ENCODE results near the gene MT1X. TPM values are rescaled to one million over a fixed set of nuclear protein-coding genes. Genes with fewer than 3 reads are reported as not detected.
"Not testable (repeated sequence)": the region's sequence is repeated elsewhere in the genome, so short reads cannot be mapped to it uniquely, and the experiment has no call there.

MT1X gene
- total RNA-seq, 1 experiment from 2014 or later: 18.9 TPM

GRCh38 chr16:56715126-56715525, 32.9 kb downstream of the MT1X start:
- TF ChIP-seq, protein P1, sequence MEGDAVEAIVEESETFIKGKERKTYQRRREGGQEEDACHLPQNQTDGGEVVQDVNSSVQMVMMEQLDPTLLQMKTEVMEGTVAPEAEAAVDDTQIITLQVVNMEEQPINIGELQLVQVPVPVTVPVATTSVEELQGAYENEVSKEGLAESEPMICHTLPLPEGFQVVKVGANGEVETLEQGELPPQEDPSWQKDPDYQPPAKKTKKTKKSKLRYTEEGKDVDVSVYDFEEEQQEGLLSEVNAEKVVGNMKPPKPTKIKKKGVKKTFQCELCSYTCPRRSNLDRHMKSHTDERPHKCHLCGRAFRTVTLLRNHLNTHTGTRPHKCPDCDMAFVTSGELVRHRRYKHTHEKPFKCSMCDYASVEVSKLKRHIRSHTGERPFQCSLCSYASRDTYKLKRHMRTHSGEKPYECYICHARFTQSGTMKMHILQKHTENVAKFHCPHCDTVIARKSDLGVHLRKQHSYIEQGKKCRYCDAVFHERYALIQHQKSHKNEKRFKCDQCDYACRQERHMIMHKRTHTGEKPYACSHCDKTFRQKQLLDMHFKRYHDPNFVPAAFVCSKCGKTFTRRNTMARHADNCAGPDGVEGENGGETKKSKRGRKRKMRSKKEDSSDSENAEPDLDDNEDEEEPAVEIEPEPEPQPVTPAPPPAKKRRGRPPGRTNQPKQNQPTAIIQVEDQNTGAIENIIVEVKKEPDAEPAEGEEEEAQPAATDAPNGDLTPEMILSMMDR (conservative IDR thresholded peaks at IDR 0.05): no peak
- TF ChIP-seq EZH2 (IDR thresholded peaks at IDR 0.05; ENCODE audit: low read depth): no peak
- H3K27me3 ChIP-seq (ENCODE audit: insufficient read depth, low read depth): no peaks in the 10 kb centered on the region
- H4K20me1 ChIP-seq (ENCODE audit: insufficient read depth): no peaks in the 10 kb centered on the region
- no TSS peak for BruUV-seq (replicated peaks)
- no peak overlapping the region for H3K4me2 ChIP-seq
- H3K79me2 ChIP-seq (ENCODE audit: low read depth): no peaks in the 10 kb centered on the region
- no peak for DNase-seq
- no peaks in the 10 kb centered on the region; the same call in 1 of the 2 replicates for H3K9me2 ChIP-seq (ENCODE audit: insufficient read depth)
- H2AFZ ChIP-seq: no peak overlapping the region
- no peak overlapping the region for H3K27ac ChIP-seq
- H3K4me1 ChIP-seq (replicated peaks; ENCODE audit: insufficient read depth): no peaks in the 10 kb centered on the region
- H3K4me3 ChIP-seq: no peak overlapping the region
- intact Hi-C loops (cut with micrococcal nuclease; ENCODE audit: unreplicated experiment): no loop called here
- H3K9me3 ChIP-seq (ENCODE audit: insufficient read depth, low read depth): no peaks in the 10 kb centered on the region
- POLR2A ChIA-PET (ENCODE audit: unreplicated experiment): no interaction called here
- CTCF ChIA-PET: no interaction called here
- H3F3A ChIP-seq (ENCODE audit: insufficient read depth, low read depth): no peaks in the 10 kb centered on the region
- H3K36me3 ChIP-seq (ENCODE audit: low read depth): no peaks in the 10 kb centered on the region

DNA sequence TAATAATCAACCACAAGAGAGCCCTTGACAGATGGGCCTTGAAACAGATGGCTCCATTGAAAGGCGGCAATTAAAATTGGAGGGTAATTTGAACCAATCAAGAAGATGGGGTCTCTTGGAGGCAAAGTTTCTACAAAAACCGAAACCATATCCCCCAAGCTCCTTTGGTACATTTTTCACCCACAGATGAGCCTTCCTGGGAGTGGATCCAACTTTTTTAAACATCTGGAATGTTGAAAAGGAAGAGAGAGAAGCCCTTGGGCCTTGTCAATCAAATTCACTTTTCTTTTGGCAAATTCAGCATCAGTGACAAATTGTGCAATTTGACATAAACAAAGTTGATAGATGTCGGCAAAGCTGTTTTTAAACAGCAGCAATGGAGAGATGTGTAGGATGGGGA, 34.5 kb downstream of the MT1X start:
- BruUV-seq (replicated peaks): no TSS peak
- Histone ChIP-seq H3F3A (ENCODE audit: insufficient read depth, low read depth) (no peaks in the 10 kb centered on the region), H3K36me3 (ENCODE audit: low read depth) (no peaks in the 10 kb centered on the region), H3K9me3 (ENCODE audit: insufficient read depth, low read depth) (no peaks in the 10 kb centered on the region), H3K27ac (no peak overlapping the region), H4K20me1 (ENCODE audit: insufficient read depth) (no peaks in the 10 kb centered on the region), H3K4me2 (no peak overlapping the region), H3K4me3 (no peak overlapping the region), H2AFZ (no peak overlapping the region), H3K9me2 (ENCODE audit: insufficient read depth) (no peaks in the 10 kb centered on the region; the same call in 1 of the 2 replicates), H3K4me1 (replicated peaks; ENCODE audit: insufficient read depth) (no peaks in the 10 kb centered on the region), H3K27me3 (ENCODE audit: insufficient read depth, low read depth) (no peaks in the 10 kb centered on the region), H3K79me2 (ENCODE audit: low read depth) (no peaks in the 10 kb centered on the region)
- CTCF ChIA-PET: interaction anchor here (0.5 kb wide), 1 partner anchor 14 kb away, joined by 3 read pairs; no protein-coding TSS in a partner anchor
- no peak for DNase-seq
- TF ChIP-seq EZH2 (IDR thresholded peaks at IDR 0.05; ENCODE audit: low read depth): no peak
- TF ChIP-seq, protein P1 (conservative IDR thresholded peaks at IDR 0.05): no peak
- intact Hi-C loops (cut with micrococcal nuclease; ENCODE audit: unreplicated experiment): no loop called here
- POLR2A ChIA-PET (ENCODE audit: unreplicated experiment): no interaction called here

- H3K79me2 ChIP-seq (ENCODE audit: low read depth); H3K4me3 ChIP-seq; H4K20me1 ChIP-seq (ENCODE audit: insufficient read depth); H3K36me3 ChIP-seq (ENCODE audit: low read depth); H2AFZ ChIP-seq; intact Hi-C loops (cut with micrococcal nuclease; ENCODE audit: unreplicated experiment); POLR2A ChIA-PET (ENCODE audit: unreplicated experiment); H3K27ac ChIP-seq; H3K4me2 ChIP-seq; BruUV-seq (replicated peaks); H3K9me2 ChIP-seq (ENCODE audit: insufficient read depth); DNase-seq; H3K9me3 ChIP-seq (ENCODE audit: insufficient read depth, low read depth); H3K27me3 ChIP-seq (ENCODE audit: insufficient read depth, low read depth); H3F3A ChIP-seq (ENCODE audit: insufficient read depth, low read depth); CTCF ChIA-PET; H3K4me1 ChIP-seq (replicated peaks; ENCODE audit: insufficient read depth): not testable (repeated sequence)
Observed at GRCh38 chr16:56717532-56717931, 35.3 kb downstream of the MT1X start.

- Histone ChIP-seq H3K79me2 (ENCODE audit: low read depth) (no peaks in the 10 kb centered on the region), H2AFZ (no peak overlapping the region), H3K4me2 (no peak overlapping the region), H3K36me3 (ENCODE audit: low read depth) (no peaks in the 10 kb centered on the region), H3K9me2 (ENCODE audit: insufficient read depth) (no peaks in the 10 kb centered on the region; the same call in 1 of the 2 replicates), H3K4me1 (replicated peaks; ENCODE audit: insufficient read depth) (no peaks in the 10 kb centered on the region), H3K27me3 (ENCODE audit: insufficient read depth, low read depth) (no peaks in the 10 kb centered on the region), H3K27ac (no peak overlapping the region), H3F3A (ENCODE audit: insufficient read depth, low read depth) (no peaks in the 10 kb centered on the region), H3K9me3 (ENCODE audit: insufficient read depth, low read depth) (no peaks in the 10 kb centered on the region), H4K20me1 (ENCODE audit: insufficient read depth) (no peaks in the 10 kb centered on the region), H3K4me3 (no peak overlapping the region)
- no peak for DNase-seq
- TF ChIP-seq, protein P1 (conservative IDR thresholded peaks at IDR 0.05): no peak
- TF ChIP-seq EZH2 (IDR thresholded peaks at IDR 0.05; ENCODE audit: low read depth): no peak
- BruUV-seq (replicated peaks): no TSS peak
- POLR2A ChIA-PET (ENCODE audit: unreplicated experiment): interaction anchor here (0.7 kb wide), 1 partner anchor 81 kb away, joined by 3 read pairs; no protein-coding TSS in a partner anchor
- intact Hi-C loops (cut with micrococcal nuclease; ENCODE audit: unreplicated experiment): no loop called here
- CTCF ChIA-PET: no interaction called here
Observed at GRCh38 chr16:56722200-56722842, 40.1 kb downstream of the MT1X start.
